HG02870 (cell line): ENCODE results near the gene CTSS.
A peak's percentile ranks its signal among the peaks of the same experiment; 100 is the strongest.
"Not testable (repeated sequence)": the region's sequence is repeated elsewhere in the genome, so short reads cannot be mapped to it uniquely, and the experiment has no call there.

Source experiments
- ATAC-seq: cut with Tn5 transposase; IDR thresholded peaks from one replicate; pipeline ENCODE4 v1.9.1; 2021; ENCODE audit warnings: mild to moderate bottlenecking, moderate library complexity; ENCODE audit not compliant: unreplicated experiment

CTSS gene

DNA sequence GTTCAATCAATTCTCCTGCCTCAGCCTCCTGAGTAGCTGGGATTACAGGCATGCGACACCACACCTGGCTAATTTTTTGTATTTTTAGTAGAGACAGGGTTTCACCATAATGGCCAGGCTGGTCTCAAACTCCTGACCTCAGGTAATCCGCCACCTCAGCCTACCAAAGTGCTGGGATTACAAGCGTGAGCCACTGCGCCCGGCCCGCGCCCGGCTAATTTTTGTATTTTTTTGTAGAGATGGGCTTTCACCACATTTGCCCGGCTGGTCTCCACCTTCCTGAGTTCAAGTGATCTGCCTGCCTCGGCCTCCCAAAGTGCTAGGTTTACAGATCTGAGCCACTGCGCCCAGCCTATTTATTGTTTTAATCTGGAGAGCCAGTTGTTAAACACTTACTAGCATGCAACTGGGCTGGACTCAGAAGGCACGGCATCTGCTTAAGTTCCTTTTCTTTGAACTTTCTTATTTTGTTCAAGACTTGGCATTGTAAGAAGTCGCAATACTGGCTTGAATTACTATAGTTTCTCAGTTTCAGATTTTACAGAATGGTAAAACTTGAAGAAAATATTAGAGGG lies 10.4 kb upstream of the CTSS start:
- not testable (repeated sequence) for ATAC-seq

DNA sequence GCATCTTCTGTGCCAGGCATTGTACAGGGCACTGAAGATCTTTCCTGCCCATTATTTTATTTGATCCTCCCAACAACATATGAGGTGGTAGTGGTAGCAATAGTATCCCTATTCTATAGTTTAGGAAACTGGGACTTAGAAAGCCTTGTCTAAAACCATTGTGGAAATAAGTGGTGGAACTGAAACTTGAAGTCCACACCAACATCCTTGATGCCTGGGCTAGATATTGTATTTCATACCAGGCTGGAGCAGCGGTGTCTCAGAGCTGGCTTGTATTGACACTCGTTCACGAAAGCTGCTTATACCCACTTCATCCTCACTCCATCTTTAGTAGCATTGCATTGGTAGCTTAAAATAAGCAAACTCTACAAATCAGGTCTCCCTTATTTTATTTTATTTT lies 9.7 kb upstream of the CTSS start:
- no peak for ATAC-seq

DNA sequence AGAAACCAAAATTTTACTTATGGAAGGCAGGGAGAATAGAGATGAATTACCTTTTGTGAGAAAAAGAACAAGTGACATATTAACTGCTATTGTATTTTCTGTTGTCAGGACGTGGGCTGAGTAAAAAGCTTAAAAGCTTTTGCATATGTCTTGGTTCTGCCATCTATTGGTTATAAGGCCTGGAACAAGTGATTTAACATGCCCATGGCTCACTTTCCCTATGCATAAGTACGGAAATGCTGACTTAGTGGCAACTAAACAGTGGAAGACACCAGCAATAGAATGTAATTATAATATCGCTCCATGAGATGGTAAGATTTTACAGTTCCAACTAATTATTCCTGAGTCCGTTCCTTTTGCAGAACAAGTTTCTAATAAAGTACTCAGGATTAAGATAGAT lies 6.7 kb upstream of the CTSS start:
- no peak for ATAC-seq

DNA sequence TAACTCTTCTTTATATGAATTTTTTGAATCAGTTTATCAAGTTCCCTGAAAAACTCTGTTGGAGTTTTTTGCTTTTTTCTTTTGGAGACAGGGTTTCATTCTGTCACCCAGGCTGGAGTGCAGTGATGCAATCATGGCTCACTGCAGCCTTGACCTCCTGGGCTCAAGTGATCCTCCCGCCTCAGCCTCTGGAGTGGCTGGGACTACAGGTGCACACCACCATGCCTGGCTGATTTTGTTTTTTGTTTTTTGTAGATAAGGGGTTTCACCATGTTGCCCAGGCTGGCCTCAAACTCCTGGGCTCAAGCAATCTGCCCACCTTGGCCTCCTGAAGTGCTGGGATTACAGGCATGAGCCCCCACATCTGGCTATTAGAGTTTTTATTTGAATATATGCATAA lies 2.1 kb upstream of the CTSS start:
- ATAC-seq, result not testable (repeated sequence)

DNA sequence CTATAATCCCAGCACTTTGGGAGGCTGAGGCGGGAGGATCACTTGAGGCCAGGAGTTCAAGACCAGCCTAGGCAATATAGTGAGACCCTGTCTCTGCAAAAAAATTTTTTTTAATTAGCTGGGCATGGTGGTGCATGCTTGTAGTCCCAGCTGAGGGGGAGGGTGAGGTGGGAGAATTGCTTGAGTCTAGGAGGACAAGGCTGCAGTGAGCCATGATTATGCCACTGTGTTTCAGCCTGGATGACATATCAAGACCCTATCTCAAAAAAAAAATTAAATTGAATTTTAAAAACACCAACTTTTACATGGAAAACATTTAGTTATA lies 361 bp upstream of the CTSS start:
- ATAC-seq, result peak; percentile 12

DNA sequence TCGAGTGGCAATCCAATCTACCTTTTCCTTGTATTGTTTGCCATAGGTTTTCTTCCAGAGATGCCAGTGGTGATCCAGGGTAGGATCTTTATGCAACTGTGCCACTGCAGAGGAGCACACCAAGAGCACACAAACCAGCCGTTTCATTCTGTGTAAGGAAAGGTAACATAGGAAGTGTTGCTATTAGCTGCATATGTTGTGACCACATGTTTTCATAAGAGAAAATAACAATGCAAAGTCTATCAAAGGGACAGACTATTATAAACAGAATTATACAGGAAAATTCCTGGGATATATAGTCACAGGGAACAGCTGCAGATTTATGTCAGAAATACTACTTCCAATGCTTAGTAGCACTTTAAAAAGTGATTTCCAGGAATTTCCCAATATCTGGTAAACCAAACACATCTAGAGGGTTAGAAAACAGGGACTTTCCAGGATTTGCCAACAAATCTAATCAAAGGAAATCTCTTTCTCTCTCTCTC lies 919 bp downstream of the CTSS start:
- no peak for ATAC-seq

DNA sequence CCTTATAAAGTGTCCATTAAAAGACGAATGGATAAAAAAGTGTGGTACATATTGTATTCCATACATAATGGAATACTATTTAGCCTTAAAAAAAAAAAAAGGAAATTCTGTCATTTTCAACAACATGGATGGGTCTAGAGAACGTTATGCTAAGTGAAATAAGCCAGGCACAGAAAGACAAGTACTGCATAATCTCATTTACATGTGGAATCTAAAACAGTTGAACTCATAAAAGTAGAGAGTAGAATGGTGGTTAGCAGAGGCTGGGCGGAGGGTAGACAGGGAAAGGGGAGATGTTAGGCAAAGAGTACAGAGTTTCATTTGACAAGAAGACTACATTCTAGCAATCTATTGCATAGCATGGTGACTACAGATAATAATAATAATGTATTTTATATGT lies 2.6 kb downstream of the CTSS start:
- ATAC-seq, result no peak

DNA sequence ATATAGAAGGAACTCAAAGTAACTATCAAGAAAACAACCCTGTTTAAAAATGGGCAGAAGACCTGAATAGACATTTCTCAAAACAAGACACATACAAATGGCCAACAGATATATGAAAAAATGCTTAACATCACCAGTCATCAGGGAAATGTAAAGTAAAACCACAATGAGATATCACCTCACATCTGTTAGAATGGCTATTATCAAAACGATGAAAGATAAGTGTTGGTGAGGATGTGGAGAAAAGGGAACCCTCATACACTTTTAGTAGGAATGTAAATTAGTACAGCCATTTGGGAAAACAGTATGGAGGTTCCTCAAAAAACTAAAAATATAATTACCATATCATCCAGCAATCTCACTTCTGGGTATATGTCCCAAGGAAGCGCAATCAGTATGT lies 3.0 kb downstream of the CTSS start:
- ATAC-seq, result no peak

DNA sequence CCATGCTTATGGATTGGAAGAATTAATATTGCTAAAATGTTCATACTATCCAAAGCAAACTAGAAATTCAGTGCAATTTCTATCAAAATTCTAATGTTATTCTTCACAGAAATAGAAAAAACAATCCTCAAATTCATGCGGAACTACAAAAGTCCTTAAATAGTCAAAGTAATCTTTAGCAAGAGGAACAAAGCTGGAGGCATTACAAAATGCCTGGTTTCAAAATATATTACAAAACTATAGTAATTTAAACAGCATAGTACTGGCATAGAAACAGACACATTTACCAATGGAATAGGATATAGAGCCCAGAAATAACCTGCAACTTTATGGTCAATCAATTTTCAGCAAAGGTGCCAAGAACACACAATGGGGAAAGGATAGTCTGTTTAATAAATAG lies 3.8 kb downstream of the CTSS start:
- no peak for ATAC-seq

DNA sequence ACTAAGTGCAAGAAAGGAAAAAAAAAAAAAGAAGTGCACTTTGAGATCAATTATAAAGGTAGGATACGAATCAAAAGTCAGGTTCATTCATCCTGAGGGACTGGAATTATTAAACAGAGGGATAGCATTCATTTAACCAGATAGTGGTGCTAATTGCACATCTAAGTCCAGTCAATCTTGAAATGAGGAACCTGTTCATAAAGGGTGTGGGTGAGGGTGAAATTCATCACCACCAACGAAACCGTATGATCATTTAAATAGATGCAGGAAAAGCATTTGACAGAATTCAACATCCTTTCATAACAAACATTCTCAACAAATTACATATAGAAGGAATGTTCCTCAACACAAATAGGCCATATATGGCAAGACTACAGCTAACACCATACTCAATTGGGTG lies 5.6 kb downstream of the CTSS start:
- ATAC-seq, result no peak

DNA sequence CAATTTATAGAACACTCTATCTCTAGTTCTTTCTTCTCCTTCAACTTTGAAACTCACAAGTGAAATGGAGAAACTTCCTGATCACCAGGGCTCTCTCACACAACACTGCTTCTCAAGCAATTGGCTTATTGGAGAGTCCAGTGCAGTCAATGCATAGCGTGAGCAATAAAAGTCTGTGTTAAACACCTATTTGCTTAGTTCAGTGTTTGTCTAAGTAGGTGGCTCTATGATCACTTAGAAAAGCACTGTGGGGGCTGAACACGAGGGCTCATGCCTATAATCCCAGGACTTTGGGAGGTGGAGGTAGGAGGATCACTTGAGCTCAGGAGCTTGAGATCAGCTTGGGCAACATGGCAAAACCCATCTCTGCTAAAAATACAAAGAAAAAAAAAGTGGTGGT lies 12.2 kb downstream of the CTSS start:
- no peak for ATAC-seq

DNA sequence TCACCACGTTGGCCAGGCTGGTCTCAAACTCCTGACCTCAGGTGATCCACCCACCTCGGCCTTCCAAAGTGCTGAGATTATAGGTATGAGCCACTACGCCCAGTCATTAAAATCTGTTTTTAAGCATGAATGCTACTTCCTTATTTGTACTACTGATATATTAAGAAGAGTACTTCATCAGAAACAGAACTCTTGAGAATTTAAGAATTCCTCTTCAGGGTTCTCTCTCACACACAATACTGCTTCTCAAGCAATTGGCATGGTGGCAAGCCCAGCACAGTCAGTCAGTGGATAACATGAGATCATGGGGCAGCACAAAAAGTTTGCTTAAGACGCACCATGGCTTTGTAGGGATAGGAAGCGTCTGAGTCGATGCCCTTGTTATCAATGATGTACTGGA lies 14.1 kb downstream of the CTSS start:
- ATAC-seq, result no peak

DNA sequence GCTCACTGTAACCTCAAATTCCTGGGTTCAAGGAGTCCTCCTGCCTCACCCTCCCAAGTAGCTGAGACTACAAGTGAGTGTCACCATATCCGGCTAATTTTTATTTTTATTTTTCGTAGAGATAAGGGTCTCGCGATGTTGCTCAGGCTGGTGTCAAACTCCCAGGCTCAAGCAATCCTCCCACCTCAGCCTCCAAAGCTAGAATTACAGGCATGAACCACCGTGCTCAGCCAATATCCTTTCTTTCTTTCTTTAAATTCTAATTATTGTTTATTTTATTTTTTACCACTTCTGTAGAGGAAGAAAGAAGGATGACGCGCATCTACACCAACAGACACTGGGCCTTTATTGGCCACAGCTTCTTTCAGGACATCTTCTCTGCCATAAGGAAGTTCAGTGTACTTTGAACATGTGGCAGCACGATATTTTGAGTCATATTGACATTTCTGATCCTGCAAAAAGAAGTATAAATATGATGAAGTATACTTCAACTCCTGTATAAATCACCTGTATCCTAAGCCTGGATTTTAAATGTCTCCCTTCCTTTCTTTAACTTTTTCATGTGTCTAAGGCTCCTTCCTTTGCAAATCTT lies 15.8 kb downstream of the CTSS start:
- no peak for ATAC-seq

DNA sequence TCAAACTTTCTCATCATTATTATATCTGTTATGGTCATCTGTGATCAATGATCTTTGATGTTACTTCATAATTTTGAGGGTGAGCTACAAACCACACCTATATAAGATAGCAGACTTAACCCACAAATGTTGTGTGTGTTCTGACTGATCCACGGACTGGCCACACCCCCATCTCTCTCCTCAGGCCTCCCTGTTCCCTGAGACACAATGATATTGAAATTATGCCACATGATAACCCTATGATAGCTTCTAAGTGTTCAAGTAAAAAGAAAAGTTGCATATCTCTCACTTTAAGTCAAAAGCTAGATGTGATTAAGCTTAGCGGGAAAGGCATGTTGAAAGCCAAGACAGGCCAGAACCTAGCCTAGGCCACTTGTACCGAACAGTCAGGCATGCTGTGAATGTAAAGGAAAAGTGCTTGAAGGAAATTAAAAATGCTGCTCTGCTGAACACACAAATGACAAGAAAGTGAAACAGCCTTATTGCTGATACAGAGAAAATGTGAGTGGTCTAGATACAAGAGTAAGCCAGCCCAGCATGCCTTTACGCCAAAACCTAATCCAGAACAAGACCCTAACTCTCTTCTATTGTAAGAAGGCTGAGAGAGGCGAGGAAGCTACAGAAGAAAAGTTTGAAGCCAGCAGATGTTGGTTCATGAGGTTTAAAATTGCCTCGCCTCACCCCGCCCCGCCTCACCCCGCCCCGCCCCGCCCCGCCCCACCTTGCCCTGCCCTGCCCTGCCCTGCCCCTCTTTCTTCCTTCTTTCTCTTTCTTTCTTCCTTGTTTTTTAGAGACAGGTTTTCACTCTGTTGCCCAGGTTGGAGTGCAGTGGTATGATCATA lies 16.5 kb downstream of the CTSS start:
- ATAC-seq, result no peak

DNA sequence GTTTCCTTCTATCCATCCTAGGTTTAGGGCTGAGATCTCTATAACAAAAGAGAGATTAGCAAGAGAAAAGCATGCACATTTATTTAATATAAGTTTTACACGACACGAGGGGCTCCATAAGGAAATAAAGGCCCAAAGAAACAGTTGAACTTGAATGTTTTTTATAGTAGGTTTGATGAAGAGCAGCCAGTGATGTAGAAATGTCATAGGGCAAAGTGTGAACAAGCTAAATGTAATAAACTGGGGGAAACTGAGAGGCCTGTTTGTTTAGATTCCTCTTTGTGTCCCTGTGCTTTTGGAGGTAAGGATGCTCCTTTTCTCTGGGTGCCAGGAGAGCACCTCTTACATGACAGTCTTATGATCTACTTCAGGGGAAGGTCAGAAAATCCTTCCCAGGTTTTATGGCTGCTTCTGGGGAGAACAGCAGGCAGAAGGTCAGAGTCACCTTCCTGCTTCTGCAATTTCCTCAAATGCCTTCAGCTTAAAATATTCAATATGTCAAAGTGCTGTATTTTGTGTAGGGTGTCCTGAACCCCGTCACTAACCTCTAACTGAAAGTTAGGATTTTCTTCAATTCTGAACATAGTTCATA lies 35.4 kb downstream of the CTSS start:
- ATAC-seq, result no peak

DNA sequence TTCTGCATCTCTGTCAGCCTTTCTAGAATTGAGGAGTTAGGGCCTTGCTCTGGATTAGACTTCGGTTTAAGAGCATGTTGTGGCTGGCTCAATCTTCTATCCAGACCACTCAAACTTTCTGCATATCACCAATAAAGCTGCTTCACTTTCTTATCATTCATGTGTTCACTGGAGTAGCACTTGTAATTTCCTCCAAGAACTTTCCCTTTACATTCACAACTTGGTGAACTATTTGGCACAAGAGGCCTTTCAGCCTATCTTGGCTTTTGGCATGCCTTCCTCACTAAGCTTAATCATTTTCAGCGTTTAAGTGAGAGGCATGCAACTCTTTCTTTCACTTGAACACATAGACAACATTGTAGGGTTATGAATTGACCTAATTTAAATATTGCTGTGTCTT lies 41.2 kb downstream of the CTSS start:
- no peak for ATAC-seq

DNA sequence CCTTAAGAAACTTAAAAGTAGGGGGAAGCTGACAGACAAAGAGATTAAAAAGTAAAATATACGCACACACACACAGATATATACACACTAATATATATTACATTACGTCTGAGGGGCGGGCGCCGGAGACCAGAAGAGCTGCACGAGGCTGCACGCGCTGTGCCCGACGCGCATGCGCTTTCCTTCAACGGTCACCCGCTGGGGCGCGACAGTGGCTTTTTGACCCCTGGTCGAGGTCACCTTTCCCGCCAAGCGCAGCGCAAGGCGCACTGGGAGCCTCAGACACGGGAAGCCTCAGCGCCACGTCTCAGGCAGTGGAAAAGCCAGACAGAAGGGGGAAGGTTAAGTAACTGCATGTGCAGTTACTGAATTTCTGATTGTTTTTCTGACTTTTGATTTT lies 44.9 kb downstream of the CTSS start, which contains the start of gene HORMAD1:
Gene HORMAD1, minus strand, starts transcription at position 193 of the 400 bp plus-strand sequence. CDS start 1,390 bp downstream, outside the sequence.
- no peak for ATAC-seq

DNA sequence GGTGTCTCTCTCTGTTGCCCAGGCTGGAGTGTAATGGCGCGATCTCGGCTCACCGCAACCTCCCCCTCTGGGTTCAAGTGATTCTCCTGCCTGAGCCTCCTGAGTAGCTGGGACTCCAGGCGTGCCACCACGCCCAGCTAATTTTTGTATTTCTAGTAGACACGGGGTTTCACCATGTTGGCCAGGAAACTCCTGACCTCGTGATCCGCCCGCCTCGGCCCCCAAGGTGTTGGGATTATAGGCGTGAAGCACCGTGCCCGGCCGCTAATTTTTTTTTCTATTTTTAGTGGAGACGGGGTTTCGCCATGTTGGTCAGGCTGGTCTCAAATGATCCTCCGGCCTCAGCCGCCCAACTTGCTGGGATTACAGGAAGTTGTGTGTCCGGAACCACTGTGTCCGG lies 45.5 kb downstream of the CTSS start:
- no peak for ATAC-seq

DNA sequence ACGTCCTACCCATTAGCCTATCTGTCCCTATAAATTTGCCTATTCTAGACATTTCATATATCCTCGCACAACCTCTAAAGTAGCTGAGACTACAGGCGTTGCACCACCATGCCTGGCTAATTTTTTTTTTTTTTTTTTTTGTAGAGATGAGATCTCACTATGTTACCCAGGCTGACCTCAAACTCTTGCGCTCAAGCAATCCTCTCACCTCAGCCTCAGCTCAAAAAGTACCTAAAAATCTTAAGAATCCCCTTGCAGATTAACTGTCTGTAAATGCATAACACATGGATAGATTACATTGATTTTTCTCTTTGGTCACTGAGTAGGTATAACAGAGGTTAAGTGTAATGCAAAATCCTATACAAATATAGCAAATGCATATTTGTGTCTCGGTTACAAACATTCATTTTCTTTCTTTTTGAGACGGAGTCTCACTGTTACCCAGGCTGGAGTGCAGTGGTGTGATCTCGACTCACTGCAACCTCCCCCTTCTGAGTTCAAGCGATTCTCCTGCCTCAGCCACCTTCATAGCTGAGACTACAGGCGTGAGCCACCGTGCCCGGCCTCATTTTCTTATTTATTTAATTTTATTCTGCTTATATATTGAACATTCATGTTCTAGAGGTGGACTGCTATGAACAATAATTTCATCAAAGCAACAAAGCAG lies 47.2 kb downstream of the CTSS start:
- no peak for ATAC-seq

DNA sequence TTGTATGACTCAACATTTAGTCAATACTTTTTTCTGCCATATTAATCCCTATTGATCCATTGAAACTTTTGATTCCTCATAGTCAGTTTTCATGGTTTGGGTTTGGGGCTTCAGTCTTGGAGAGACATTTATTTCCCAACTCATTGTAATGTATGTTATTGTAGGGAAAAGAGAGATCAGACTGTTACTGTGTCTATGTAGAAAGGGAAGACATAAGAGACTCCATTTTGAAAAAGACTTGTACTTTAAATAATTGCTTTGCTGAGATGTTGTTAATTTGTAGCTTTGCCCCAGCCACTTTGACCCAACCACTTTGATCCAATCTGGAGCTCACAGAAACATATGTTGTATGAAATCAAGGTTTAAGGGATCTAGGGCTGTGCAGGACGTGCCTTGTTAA lies 56.5 kb downstream of the CTSS start:
- ATAC-seq, result not testable (repeated sequence)

DNA sequence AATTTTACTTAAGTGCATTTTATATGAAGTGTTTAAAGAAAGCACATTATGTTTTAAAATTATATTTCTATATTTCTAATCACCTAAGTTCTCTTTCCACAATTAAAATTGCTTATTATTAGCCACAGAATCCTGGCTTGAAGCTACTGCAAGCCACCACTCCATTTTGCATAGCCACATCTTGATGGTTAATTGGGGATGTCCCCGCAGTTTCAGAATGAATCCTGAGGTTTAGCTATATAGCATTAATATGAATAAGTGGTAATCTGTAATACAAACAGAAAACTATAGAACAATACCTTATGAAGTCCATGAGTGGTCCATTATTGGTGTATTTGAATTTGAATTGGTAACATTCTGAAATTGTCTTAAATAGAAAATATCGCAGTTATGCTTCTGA lies 57.0 kb downstream of the CTSS start:
- ATAC-seq, result peak; percentile 74
